Activated T-helper 2 cell treated with anti-CD3 and anti-CD28 coated beads, Interferon-gamma antibody, Interleukin-2, Interleukin-4, amounts not matched to agents 10 μg/mL and 5 μg/mL and 100 μg/mL, durations not matched to agents 14 hours and 24 hours and 36 hours (primary cell): ENCODE measurements around the gene COMMD2. TPM values are rescaled to one million over a fixed set of nuclear protein-coding genes. Genes with fewer than 3 reads are reported as not detected.

Experiments
- DNase-seq: peaks from one replicate; pipeline ENCODE4 v3.0.0; 2021; ENCODE audit warnings: low spot score
- H3K27ac Mint-ChIP-seq: one replicate; pipeline ENCODE4 v1.8.0; 2021; ENCODE audit warnings: mixed read lengths
- H3K27me3 Mint-ChIP-seq: one replicate; pipeline ENCODE4 v1.8.0; 2021; ENCODE audit warnings: low read depth, mixed read lengths
- H3K36me3 Mint-ChIP-seq: one replicate; pipeline ENCODE4 v1.8.0; 2021; ENCODE audit warnings: low read depth, mixed read lengths
- H3K4me1 Mint-ChIP-seq: one replicate; pipeline ENCODE4 v1.8.0; 2021; ENCODE audit warnings: low read depth, mixed read lengths
- H3K4me3 Mint-ChIP-seq: one replicate; pipeline ENCODE4 v1.8.0; 2021; ENCODE audit warnings: low read depth, mild to moderate bottlenecking, moderate library complexity, mixed read lengths
- H3K9me3 Mint-ChIP-seq: one replicate; pipeline ENCODE4 v1.8.0; 2021; ENCODE audit warnings: mixed read lengths
- intact Hi-C: fragments of 100-400 bp; cut with micrococcal nuclease; formaldehyde crosslinking; loops from one replicate; pipeline ENCODE4 v1.15.1; 2023
- total RNA-seq: library from RNA; stranded (reverse); gene quantifications from 2 replicates; pipeline ENCODE4 v1.2.3, GENCODE V29; 2022

COMMD2 gene
- total RNA-seq, 1 donor from 2014 or later = 40.3 TPM

- no peak for DNase-seq
- Mint-ChIP-seq H3K36me3 (peaks cover 35% of the 10 kb centered on the region), H3K9me3 (no peaks in the 10 kb centered on the region), H3K4me1 (peaks cover 17% of the 10 kb centered on the region), H3K4me3 (peak overlapping the region; percentile 97), H3K27me3 (peaks cover 4% of the 10 kb centered on the region), H3K27ac (no peak overlapping the region)
- intact Hi-C loops = no loop called here
Observed at GRCh38 chr3:149751551-149751950, 738 bp downstream of the COMMD2 start.

GRCh38 chr3:149744606-149745005 lies 7.7 kb downstream of the COMMD2 start:
- Mint-ChIP-seq H3K9me3 (no peaks in the 10 kb centered on the region), H3K4me3 (no peak overlapping the region), H3K27me3 (no peaks in the 10 kb centered on the region), H3K4me1 (peaks cover 4% of the 10 kb centered on the region), H3K36me3 (peaks cover 63% of the 10 kb centered on the region), H3K27ac (no peak overlapping the region)
- intact Hi-C loops = no loop called here
- DNase-seq = no peak

GRCh38 chr3:149744151-149744550 lies 8.1 kb downstream of the COMMD2 start:
- Mint-ChIP-seq H3K27me3 (no peaks in the 10 kb centered on the region), H3K4me1 (peaks cover 4% of the 10 kb centered on the region), H3K9me3 (no peaks in the 10 kb centered on the region), H3K36me3 (peaks cover 61% of the 10 kb centered on the region), H3K4me3 (no peak overlapping the region), H3K27ac (no peak overlapping the region)
- DNase-seq = no peak
- intact Hi-C loops = no loop called here

- intact Hi-C loops = no loop called here
- Mint-ChIP-seq H3K27ac (peak overlapping the region; percentile 13), H3K9me3 (no peaks in the 10 kb centered on the region), H3K4me1 (peaks cover 2% of the 10 kb centered on the region), H3K27me3 (no peaks in the 10 kb centered on the region), H3K4me3 (no peak overlapping the region), H3K36me3 (peaks cover 26% of the 10 kb centered on the region)
- no peak for DNase-seq
Observed at GRCh38 chr3:149739396-149739795, 12.9 kb downstream of the COMMD2 start.

- Mint-ChIP-seq H3K4me3 (no peak overlapping the region), H3K9me3 (no peaks in the 10 kb centered on the region)
Observed at GRCh38 chr3:149738876-149739275, 13.4 kb downstream of the COMMD2 start.

GRCh38 chr3:149736953-149737205 lies 15.4 kb downstream of the COMMD2 start:
- DNase-seq = no peak
- peaks cover 2% of the 10 kb centered on the region for H3K4me1 Mint-ChIP-seq
- no peaks in the 10 kb centered on the region for H3K9me3 Mint-ChIP-seq
- no peak overlapping the region for H3K4me3 Mint-ChIP-seq
- no peak overlapping the region for H3K27ac Mint-ChIP-seq
- peaks cover 19% of the 10 kb centered on the region for H3K36me3 Mint-ChIP-seq
- H3K27me3 Mint-ChIP-seq = no peaks in the 10 kb centered on the region
- intact Hi-C loops = no loop called here

More at GRCh38 chr3:149738876-149739275, 13.4 kb downstream of the COMMD2 start:
- Mint-ChIP-seq H3K27ac (peak overlapping the region; percentile 13), H3K4me1 (peaks cover 2% of the 10 kb centered on the region), H3K27me3 (no peaks in the 10 kb centered on the region), H3K36me3 (peaks cover 21% of the 10 kb centered on the region)
- no peak for DNase-seq
- intact Hi-C loops = no loop called here

GRCh38 chr3:149736175-149736952 lies 15.9 kb downstream of the COMMD2 start:
- DNase-seq = no peak

GRCh38 chr3:149732234-149732633 lies 20.1 kb downstream of the COMMD2 start:
- Mint-ChIP-seq H3K36me3 (no peaks in the 10 kb centered on the region), H3K27ac (no peak overlapping the region), H3K9me3 (no peaks in the 10 kb centered on the region), H3K4me3 (no peak overlapping the region), H3K27me3 (no peaks in the 10 kb centered on the region), H3K4me1 (peaks cover 3% of the 10 kb centered on the region)
- intact Hi-C loops = no loop called here
- DNase-seq = no peak

More at GRCh38 chr3:149736175-149736952, 15.9 kb downstream of the COMMD2 start:
- Mint-ChIP-seq H3K4me1 (peaks cover 2% of the 10 kb centered on the region), H3K27ac (no peak overlapping the region), H3K4me3 (no peak overlapping the region), H3K36me3 (peaks cover 14% of the 10 kb centered on the region), H3K9me3 (no peaks in the 10 kb centered on the region), H3K27me3 (no peaks in the 10 kb centered on the region)
- intact Hi-C loops = no loop called here

- intact Hi-C loops = loop anchor here (1.0 kb wide), 3 partner anchors 24 to 151 kb away; no protein-coding TSS in a partner anchor
- Mint-ChIP-seq H3K36me3 (no peaks in the 10 kb centered on the region), H3K4me1 (peaks cover 9% of the 10 kb centered on the region), H3K27ac (peak overlapping the region; percentile 34), H3K27me3 (no peaks in the 10 kb centered on the region), H3K9me3 (peaks cover 3% of the 10 kb centered on the region), H3K4me3 (no peak overlapping the region)
- DNase-seq = no peak
Observed at GRCh38 chr3:149727656-149728055, 24.6 kb downstream of the COMMD2 start.

- Mint-ChIP-seq H3K27me3 (no peaks in the 10 kb centered on the region), H3K27ac (no peak overlapping the region), H3K36me3 (no peaks in the 10 kb centered on the region), H3K4me1 (peaks cover 9% of the 10 kb centered on the region), H3K4me3 (no peak overlapping the region), H3K9me3 (peaks cover 10% of the 10 kb centered on the region)
- intact Hi-C loops = loop anchor here (1.0 kb wide), 3 partner anchors 24 to 151 kb away; no protein-coding TSS in a partner anchor
- DNase-seq = no peak
Observed at GRCh38 chr3:149726716-149727407, 25.4 kb downstream of the COMMD2 start.

GRCh38 chr3:149723781-149724180 lies 28.5 kb downstream of the COMMD2 start:
- Mint-ChIP-seq H3K36me3 (no peaks in the 10 kb centered on the region), H3K9me3 (peaks cover 23% of the 10 kb centered on the region), H3K4me1 (peaks cover 9% of the 10 kb centered on the region), H3K4me3 (no peak overlapping the region), H3K27me3 (no peaks in the 10 kb centered on the region), H3K27ac (no peak overlapping the region)
- no peak for DNase-seq
- intact Hi-C loops = no loop called here

- Mint-ChIP-seq H3K27ac (no peak overlapping the region), H3K27me3 (no peaks in the 10 kb centered on the region), H3K4me3 (no peak overlapping the region), H3K4me1 (peaks cover 10% of the 10 kb centered on the region), H3K9me3 (peaks cover 23% of the 10 kb centered on the region), H3K36me3 (no peaks in the 10 kb centered on the region)
- no peak for DNase-seq
- intact Hi-C loops = no loop called here
Observed at GRCh38 chr3:149720918-149721317, 31.4 kb downstream of the COMMD2 start.

GRCh38 chr3:149717391-149718056 lies 34.8 kb downstream of the COMMD2 start:
- Mint-ChIP-seq H3K27me3 (no peaks in the 10 kb centered on the region), H3K9me3 (peaks cover 19% of the 10 kb centered on the region), H3K27ac (no peak overlapping the region), H3K4me3 (no peak overlapping the region), H3K4me1 (peaks cover 10% of the 10 kb centered on the region), H3K36me3 (no peaks in the 10 kb centered on the region)
- DNase-seq = no peak
- intact Hi-C loops = loop anchor here (5.0 kb wide), 1 partner anchor 205 kb away; no protein-coding TSS in a partner anchor
